ENCODE measurements around the gene APOL2.

The APOL2 gene

DNA sequence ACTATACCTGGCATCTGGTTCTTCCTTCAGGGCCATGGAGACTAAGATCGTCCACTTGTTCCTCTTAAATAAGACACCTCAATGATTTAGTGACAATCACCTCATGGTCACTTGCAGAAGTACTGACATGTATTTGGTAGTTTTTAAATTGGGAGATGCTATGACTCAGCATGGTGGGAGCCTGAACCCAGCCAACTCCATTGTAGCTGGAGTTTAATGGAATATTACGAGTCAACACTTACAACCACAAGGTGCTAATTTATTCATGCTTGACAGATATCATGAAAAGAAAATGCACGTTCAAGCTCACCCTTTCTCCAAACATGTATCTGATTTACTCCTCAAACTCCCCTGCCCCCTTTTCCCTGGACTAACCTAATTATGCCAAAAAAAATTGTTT is 62.2 kb downstream of the APOL2 start:
- DNase-seq (ENCODE audit: low read depth): no peak
- TF ChIP-seq, protein P1, sequence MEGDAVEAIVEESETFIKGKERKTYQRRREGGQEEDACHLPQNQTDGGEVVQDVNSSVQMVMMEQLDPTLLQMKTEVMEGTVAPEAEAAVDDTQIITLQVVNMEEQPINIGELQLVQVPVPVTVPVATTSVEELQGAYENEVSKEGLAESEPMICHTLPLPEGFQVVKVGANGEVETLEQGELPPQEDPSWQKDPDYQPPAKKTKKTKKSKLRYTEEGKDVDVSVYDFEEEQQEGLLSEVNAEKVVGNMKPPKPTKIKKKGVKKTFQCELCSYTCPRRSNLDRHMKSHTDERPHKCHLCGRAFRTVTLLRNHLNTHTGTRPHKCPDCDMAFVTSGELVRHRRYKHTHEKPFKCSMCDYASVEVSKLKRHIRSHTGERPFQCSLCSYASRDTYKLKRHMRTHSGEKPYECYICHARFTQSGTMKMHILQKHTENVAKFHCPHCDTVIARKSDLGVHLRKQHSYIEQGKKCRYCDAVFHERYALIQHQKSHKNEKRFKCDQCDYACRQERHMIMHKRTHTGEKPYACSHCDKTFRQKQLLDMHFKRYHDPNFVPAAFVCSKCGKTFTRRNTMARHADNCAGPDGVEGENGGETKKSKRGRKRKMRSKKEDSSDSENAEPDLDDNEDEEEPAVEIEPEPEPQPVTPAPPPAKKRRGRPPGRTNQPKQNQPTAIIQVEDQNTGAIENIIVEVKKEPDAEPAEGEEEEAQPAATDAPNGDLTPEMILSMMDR (IDR thresholded peaks at IDR 0.05; ENCODE audit: low read depth, low read length, missing control alignments): no peak
- in situ Hi-C loops (cut with HindIII; ENCODE audit: low sequenced_read_pairs): no loop called here
- no peak overlapping the region for H3K4me3 ChIP-seq (ENCODE audit: low read depth, low read length)
